GM21529 (cell line): ENCODE results near the gene HDGF.

ENCODE experiments used
- ATAC-seq: cut with Tn5 transposase; IDR thresholded peaks from one replicate; pipeline ENCODE4 v1.9.1; 2021; ENCODE audit not compliant: unreplicated experiment

Gene HDGF

DNA sequence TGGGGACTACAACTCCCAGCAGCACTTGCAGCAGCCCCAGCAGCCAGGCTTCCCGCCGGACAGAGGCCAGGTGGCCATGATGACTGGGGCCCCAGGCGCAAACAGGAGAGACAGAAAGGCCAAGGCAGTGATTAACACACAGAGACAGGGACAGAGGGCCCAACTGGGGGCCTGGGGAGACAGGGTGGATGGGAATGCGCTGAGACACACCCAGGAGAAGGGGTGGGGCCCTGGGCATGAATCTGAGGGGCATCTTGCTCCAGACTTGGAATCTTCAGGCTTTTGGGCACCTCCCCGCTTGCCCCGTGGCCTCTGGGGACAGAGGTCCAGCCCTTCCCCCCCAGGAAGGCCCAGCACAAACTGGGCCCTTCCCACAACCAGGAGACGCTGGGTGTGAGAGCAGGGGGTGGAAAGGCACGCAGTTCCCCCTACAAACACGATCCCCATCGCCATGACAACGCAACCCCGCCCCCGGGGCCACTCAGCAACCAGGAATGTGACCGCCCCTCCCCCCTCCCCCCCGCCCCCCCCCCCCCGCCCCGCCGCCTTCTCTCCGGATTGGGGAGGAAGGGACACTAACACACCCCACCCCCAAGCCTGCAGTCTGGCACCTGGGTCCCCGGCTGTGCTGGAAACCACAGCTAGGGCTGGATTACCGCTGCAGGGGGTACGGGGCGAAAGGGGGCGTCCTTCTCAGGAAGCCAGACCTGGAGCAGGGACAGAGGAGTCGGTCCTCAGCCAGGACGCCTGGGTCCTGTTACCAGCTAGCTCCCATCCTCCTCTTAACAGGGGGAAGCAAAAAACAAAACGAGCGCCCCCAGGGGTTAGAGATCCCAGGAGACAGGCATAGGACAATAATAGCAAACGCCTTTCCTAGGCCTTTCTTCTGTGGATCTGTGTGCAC lies 4.5 kb downstream of the HDGF start:
- ATAC-seq: no peak

DNA sequence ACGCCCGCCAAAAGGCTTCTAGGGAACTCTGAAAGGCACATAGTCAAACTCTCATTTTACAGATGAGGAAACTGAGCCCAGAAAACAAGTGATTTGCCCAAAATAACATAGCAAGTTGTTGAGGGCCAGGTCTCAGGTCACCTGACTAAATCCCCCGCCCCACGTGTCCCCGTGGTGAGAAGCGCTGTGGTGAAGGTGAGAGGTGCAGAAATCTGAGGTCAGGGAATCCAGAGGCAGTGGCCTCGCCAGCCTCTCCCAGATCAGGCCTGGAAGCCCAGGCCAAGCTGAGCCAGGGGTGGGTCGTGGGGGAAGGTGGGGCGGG lies 5.1 kb downstream of the HDGF start:
- ATAC-seq: no peak

DNA sequence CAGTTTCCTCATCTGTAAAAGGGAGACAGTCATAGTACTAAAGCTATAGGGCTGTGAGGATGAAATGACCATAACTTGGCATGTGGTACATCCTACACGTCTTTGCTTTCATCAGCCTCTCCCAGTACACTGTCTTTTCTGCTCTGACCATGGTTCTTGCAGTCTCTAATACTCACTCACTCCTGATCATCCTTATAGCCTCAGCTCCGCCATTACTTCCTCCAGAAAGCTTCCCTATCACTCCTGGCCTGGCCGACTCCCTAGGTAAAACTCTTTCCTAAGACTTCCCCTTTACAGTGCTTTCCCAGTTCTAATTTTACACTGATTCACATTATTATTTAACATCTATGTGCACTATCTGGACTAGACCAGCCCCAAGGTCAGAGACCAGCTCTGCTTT lies 5.6 kb downstream of the HDGF start:
- no peak for ATAC-seq

DNA sequence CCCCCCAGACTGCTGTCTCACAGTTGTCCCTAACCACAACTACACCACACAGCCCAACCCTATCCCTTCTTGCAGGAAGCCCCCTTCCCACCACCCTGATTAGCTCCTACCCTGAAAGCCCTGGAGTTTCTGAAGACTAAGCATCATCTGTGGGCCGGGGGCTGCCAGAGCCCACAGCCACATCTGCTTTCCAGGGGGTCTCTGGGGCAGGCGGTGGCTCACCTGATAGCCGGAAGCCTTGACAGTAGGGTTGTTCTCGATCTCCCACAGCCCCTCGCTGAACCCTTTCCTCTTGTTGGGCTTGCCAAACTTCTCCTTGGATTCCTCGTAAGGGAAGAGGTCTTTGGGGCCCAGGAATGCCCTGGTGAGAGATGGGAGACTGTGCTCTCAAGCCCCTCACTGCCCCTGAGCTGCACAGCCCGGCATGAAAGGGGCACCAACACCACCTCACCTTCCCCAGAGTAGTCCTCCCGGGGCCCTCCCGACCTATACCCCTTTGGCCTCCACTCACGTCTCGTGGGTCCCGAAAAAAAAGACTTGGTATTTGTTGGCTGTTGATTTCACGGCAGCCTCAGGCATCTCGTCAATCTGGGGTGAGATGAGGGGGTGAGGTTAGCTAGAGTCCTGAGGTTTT lies 6.6 kb downstream of the HDGF start:
- ATAC-seq: no peak

DNA sequence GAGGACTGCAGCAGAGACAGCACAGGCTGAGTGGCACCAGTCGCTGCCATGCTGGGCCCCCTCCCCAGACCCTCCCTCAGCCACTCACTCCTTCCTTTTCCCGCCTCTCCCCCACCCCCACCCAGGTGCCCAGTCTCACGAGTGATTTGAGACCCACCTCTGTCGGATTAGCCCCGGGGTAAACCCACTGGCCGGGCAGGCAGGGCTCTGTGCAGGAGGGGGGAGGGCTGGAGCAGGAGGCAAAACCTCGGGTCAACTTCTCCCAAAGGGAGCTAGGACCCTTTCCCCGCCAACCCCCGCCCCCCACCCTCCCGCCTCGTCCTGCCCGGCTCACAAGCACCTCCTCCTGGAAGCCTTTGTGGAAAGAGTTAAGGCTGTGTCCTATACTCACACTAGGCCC lies 7.1 kb downstream of the HDGF start:
- no peak for ATAC-seq

DNA sequence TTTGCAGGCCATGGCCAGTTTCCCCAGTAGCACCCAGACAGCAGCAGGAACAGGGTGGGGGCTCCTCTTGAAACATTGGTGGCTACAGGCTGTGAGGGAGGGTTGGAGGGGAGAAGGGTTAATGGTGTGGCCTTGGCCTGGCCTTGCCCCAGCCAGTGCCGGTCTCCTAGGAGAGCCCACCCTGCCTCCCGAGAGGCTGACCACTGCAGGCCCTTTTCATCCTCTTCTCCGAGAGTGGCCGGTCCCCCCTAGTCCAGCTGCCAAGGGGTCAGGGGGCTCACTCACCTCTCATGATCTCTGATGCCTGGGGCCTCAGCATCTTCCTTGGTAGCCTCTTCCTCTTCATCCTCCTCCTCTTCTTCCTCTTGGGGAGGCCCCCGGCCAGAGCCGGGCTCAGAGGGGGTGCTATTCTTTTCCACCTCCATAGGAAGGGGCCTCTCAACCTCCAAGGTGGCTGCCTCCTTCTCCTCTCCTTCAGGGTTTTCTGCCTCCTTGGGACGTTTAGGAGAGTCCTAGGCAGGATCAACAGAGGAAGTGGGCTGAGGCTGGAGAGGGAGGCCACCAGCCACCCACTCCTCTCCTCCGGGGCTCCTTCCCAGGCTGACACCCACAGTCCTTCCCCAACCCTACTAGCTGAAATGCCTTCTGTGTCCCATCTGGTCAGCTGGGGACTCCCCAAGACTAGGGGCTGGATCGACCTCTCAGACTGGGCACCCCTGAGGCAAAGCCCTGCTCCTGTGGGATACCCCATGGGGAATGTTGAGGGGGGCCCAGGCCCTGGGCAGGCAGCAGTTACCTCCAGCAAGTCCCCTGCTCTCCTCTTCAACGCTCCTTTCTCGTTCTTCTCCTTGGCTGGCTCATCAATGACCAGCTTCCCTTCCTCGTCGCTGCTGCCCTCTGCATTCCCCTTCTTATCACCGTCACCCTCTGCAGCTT lies 7.8 kb downstream of the HDGF start:
- no peak for ATAC-seq

DNA sequence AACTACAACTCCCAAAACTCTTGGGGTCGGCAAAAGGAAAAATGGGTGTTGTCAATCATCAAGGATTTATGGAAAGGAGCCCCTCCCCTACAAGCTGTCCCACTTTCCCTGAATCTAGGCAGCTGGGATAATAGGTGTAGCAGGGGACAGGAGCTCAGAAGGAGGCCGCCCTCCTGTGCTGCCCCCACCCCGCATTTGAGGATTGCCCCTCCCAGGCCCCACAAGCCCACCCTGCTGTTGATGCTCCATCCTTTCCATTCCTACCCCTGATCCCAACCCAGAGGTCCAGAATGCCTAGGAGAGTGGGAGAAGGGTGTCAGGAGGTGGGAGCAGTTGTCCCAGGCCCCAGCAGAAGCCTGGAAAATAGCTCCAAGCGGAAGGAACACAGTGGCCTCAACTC lies 8.7 kb downstream of the HDGF start:
- no peak for ATAC-seq

DNA sequence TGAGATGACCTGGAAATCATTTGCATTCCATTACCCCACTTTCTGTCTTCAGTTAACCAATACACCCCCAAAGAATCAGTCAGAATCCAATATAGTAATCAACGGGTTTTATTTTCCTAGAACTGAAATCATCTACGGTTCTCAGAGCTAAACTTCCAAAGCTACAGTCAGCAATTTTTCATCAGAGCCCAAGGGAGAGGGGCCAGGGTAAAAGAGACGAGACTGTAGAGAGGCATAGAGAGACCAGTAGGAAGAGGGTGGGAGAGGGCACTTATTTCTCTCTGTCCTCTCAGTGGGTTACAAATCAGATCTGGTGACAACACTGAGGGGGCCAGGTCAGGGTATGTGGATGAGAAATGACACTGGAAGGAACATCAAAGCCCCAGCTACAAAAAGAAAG lies 9.5 kb downstream of the HDGF start:
- ATAC-seq: no peak

DNA sequence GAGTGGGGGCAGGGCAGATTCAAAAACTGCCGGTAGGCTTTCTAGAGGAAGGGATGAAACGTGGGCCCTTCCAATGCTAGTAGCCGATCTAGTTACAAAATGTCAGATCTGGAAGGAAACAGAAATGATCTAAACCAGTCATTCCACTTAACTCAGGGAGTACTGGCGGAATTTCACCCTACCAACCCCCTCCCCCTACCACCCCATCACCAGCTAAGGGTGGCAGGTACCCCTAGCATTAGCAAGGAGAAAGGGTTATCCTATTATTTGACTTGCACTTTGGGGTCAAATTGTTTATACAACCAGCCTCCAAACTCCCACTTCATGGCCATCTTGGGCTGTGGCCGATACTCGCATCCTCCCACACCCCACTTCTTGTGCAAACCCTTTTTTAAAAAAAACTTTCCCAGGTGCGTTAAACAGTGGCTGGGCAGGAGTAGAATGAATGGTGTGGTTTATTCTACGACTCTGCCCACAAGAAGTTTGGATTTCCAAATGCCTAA lies 9.9 kb downstream of the HDGF start:
- peak; percentile 5 for ATAC-seq

DNA sequence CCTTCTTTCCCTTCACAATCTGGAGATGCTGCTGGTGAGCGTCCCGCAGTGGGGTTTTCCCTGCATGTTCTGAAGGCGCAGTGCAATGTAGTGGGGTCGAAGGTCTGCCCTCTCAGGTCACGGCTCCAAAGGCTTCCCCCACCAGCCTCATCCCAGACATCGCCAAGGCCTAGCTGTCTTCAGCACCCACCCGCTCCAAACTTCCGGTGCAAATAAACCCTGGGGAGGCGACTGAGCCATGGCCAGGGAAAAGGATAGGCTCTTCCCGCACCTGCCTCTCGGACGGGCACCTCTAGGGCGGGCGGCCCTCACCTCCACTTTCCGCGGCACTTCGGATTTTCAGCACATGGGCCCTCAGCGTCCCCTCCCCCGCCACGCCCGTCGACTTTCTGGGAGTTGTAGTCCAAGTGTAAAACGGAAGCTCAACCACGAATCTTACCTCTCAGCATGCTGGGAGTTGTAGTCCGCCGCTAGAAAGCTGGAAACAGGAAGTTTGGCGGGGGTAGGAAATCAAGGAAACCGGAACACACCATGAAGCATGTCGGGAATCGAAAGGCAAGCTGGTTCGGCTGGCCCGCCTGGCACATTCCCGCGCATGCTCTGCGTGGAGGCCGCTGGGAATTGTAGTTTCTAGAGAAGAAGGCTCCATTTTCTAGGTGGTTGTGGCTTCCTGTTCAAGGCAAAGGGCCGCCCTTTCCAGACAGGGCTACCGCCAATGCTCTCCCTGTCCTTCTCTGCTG lies 10.6 kb downstream of the HDGF start, which contains the start of gene MRPL24:
TSS of gene MRPL24 (minus strand) at position 348 of the 740 bp plus-strand sequence. CDS start 2,384 bp downstream, outside the sequence.
- ATAC-seq: peak; percentile 79

DNA sequence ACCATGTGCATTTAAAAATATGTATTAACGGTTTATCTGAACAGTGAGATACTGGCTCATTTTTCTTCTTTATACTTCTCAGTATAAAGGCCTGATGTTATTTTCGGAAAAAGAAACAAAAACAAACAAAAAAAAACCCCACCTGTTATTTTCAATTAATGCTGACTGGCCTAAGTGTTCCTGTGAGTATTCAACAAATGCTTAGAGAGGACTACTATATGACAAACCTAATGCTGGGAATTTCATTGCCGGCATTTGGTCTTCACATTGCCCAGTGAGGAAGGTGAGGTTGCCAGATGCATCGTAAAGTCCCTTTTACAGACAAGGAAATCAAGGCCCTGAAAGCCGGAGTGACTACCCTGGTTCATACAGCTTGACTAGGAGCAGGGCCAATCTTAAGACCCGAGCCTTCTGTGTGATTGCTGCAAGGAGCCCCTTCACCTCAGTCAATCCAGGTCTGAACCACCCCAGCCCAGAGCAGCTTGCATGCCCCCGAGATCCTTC lies 11.2 kb downstream of the HDGF start:
- ATAC-seq: no peak

DNA sequence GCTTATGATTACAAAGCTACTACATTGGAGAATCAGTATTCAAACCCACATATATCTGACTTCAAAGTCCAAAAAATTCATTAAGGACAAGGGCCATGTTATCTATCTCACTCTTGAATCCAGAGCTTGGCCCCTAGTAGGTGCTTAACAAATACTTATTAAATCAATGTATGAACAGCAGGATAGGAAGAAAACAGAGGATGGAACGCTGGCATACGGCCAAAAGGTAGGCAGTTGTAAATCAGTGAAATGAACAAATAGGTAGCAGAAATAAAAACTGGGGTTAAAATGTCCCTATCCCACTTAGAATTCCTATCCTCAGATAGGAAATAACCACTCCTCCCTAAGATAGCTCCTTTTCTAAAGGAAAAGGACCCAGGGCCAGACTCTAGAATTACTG lies 12.6 kb downstream of the HDGF start:
- no peak for ATAC-seq

DNA sequence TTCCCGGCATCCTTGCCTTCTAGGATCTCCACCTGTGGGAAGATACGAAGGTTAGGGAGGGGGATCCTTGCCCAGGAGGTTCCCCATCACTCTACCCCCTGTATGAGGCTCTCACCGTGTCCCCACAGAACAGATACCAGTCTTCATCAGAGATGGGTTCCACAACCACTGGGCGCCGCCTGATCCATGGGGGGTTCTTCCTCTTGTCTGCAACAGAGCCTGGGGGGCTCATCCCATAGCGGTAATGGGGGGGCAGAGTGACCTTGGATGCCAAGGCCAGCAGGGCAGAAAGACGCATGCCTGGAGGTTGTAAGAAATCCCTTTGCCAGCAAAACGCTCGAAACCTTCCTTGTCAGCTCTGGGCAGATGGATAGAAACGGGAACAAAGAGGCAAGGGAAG lies 13.1 kb downstream of the HDGF start:
- ATAC-seq: no peak

DNA sequence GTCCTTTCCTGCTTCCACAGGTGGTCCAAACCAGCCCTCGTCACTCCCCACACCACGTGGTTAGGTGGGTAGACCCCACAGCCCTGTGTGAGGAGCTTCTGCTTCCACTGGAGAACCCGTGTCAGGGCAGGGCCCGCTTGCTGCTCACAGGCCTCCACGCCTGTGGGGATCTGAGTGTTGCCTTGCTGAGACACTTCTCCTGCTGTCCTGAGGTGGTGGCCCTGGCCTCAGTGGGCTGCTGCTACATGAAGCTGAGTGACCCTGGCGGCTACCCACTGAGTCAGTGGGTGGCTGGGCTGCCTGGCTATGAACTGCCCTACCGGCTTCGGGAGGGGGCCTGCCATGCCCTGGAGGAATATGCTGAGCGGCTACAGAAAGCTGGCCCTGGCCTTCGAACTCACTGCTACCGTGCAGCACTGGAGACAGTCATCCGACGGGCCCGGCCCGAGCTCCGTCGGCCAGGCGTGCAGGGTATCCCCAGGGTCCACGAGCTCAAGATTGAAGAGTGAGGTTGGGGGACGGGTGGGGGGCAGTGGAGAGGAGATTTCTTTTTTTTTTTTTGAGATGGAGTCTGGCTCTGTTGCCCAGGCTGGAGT lies 17.4 kb downstream of the HDGF start:
- no peak for ATAC-seq

DNA sequence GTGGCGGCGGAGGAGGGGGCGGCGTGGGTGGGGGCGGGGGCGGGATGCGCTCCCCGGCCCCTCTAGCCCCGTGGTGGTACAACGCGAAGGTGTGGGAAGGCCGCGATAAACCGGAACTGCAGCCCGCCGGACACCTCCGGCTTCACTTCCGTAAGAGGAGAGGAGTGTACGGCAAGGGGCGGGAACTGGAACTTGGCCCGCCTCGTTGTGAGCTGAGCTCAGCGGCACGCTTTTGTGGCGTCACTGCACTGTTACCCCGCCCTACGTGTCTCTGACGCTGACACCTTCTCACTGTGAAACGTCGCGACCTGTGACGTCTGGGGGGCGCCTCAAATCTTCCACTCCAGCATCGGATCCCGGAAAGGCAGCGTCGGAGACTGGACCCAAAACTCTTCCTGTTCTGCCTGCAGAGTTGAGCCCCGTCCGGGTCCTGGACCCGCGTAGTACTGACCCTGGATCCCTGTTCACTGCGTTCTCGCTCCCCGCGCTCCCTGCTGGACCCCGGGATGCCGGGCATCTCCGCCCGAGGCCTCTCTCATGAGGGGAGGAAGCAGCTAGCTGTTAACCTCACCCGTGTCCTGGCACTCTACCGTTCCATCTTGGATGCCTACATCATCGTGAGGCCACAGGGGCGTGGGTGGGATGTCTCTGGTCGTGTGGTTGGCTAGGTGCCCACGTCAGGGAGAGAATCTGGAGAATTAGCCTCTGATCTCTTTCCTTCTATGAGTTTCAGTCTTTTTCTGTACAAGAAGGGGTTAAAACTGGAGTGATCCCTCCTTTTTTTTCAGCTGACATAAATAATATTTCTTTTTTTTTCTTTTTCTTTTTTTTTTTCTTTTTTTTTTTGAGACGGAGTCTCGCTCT lies 22.6 kb downstream of the HDGF start, which contains the start of gene ISG20L2:
TSS of gene ISG20L2 (minus strand) at position 168 of the 864 bp plus-strand sequence. CDS start 1,114 bp downstream, outside the sequence.
- peak; percentile 84 for ATAC-seq

DNA sequence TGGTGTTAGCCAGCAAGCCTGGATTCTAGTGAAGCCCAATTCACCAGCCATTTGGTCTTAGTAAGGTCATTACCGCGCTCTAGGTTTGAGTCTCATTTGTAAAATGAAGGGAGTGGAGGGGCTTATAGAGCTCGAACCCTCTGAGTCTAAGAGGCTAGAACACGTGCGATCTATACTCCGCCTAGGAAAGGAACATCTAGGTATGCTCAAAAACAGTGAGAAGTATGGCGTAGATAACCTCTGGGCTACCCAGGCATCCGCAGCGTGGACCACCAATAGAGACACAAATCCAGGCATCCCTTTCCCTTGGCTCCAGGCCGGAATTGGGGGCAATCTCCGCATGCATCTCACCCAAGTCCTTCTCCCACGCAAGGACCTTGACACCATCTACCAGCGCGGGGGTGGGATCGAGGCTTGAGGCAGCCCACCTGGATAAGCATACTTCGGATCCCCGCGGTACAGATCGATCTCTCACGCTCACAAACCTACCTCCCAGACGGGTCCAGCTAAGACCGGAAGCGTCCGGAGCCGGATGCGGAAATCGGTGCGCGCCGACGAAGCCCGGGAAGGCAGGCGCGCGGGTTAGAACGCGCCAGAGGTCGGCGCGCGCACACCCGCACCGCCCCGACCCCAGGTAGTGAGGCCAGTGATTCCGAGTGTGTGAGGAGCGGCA lies 23.4 kb downstream of the HDGF start, which contains the start of gene METTL25B:
TSS of gene METTL25B (plus strand) at position 544 of the 673 bp plus-strand sequence. CDS start 636 bp downstream, outside the sequence.
- peak; percentile 51 for ATAC-seq

DNA sequence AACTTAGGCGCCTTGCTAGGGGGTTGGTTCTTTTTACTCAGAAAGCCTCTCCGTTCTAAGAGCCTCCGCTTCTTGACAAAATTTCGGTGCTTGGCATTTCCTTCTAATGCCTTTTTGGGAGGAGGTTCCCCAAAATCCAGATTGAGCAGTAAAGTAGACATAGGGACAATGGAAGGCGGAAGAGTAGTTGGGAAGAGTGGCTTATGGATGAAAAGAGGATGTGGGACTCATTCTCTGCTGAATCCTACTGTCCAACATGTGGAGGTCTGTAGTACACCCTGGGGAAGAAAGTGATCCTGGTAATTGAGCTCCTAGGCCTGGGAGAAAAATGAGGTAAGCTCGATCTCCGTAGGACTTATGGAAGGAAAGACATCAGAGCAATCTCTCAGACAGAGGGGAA lies 24.0 kb downstream of the HDGF start:
- no peak for ATAC-seq

DNA sequence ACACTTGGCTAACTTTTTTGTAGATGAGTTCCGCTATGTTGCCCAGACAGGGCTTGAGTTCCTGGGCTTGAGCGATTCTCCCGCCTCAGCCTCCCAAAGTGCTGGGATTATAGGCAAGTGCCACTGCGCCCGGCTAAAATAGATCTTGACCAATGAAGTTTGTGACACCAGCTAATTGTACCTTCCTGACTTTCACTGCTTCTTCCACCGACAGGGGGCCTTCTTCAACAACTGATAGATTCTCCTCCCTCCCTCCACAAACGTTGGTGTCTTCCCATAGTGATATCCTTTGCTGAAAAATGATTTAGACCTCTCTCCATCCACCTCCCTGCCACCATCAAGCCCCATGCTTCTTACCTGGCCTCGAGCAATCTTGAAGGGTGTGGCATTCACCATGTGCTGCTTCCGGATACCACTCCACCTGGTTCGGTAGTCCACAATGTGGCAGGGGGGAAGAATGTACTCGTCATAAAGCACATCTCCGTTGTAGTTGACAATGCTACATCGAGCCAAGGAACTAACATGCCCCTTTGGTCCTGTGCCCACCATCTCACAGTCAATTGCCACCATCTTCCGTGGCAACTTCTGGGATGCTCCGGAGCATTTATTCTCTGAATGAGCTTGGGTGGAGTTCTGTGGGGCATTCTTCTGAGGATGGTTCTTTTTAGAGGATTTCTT lies 24.8 kb downstream of the HDGF start:
- no peak for ATAC-seq
